ENCODE data around the gene ABLIM2. TPM values are rescaled to one million over a fixed set of nuclear protein-coding genes. Genes with fewer than 3 reads are reported as not detected.

The ABLIM2 gene
- total and polyA plus RNA-seq, 2 experiments from 2014 or later, result 4.9 to 5.8 TPM

DNA sequence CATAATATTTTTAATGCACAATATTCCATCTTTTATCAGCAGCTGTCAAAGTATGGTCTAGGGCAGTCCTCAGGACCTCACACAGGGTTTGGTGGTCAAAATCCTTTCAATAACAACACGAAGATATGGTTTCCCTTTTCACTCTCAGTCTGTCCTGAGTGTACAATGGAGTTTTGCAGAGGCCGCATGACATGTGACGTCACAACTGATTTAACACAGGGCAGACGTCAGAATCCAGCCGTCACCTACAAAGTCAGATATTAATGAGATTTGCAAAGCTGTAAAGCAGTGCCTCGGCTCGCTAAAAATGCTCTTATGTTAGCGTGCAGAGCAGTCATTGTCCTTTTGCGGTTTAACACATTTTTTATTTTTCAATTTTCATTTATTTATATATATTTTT, 12.5 kb downstream of the ABLIM2 start:
- no peaks in the 10 kb centered on the region for H3K27me3 ChIP-seq
- H3K9me3 ChIP-seq (ENCODE audit: low read depth), result no peaks in the 10 kb centered on the region
- peak overlapping the region; percentile 71 for H3K27ac ChIP-seq
- TF ChIP-seq, protein P1, sequence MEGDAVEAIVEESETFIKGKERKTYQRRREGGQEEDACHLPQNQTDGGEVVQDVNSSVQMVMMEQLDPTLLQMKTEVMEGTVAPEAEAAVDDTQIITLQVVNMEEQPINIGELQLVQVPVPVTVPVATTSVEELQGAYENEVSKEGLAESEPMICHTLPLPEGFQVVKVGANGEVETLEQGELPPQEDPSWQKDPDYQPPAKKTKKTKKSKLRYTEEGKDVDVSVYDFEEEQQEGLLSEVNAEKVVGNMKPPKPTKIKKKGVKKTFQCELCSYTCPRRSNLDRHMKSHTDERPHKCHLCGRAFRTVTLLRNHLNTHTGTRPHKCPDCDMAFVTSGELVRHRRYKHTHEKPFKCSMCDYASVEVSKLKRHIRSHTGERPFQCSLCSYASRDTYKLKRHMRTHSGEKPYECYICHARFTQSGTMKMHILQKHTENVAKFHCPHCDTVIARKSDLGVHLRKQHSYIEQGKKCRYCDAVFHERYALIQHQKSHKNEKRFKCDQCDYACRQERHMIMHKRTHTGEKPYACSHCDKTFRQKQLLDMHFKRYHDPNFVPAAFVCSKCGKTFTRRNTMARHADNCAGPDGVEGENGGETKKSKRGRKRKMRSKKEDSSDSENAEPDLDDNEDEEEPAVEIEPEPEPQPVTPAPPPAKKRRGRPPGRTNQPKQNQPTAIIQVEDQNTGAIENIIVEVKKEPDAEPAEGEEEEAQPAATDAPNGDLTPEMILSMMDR (IDR thresholded peaks at IDR 0.05; ENCODE audit: low read depth, low read length), result no peak
- H3K36me3 ChIP-seq, result no peaks in the 10 kb centered on the region
- H3K4me3 ChIP-seq, result no peak overlapping the region
- H3K4me1 ChIP-seq (ENCODE audit: low read depth), result peaks cover 19% of the 10 kb centered on the region
- DNase-seq (ENCODE audit: low read depth in 1 of 2, low spot score in 1 of 2), result no peak

DNA sequence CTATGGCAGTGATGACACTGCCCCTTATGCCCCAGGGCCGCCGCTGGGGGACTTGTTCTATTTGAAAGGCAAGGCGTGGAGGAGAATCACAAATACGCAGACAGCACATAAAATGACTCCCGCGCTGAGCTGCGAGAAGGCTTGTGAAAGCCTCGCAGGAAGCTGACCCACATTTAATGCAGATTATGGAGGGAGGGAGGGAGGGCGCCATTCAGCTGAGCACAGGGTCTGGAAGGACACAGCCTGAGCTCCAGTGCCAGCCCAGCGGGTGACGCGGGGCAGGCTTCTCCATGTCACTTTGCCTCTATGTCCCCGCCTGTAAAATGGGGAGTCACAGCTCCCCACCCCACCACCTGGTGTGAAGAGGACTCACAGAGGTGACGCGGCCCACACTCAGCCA, 14.3 kb downstream of the ABLIM2 start:
- TF ChIP-seq, protein P1 (IDR thresholded peaks at IDR 0.05; ENCODE audit: low read depth, low read length), result no peak
- H3K36me3 ChIP-seq, result no peaks in the 10 kb centered on the region
- no peak overlapping the region for H3K27ac ChIP-seq
- H3K27me3 ChIP-seq, result no peaks in the 10 kb centered on the region
- peaks cover 19% of the 10 kb centered on the region for H3K4me1 ChIP-seq (ENCODE audit: low read depth)
- peak in 1 of 2 donors; percentile 20 for DNase-seq (ENCODE audit: low read depth in 1 of 2, low spot score in 1 of 2)
- H3K9me3 ChIP-seq (ENCODE audit: low read depth), result no peaks in the 10 kb centered on the region
- no peak overlapping the region for H3K4me3 ChIP-seq

DNA sequence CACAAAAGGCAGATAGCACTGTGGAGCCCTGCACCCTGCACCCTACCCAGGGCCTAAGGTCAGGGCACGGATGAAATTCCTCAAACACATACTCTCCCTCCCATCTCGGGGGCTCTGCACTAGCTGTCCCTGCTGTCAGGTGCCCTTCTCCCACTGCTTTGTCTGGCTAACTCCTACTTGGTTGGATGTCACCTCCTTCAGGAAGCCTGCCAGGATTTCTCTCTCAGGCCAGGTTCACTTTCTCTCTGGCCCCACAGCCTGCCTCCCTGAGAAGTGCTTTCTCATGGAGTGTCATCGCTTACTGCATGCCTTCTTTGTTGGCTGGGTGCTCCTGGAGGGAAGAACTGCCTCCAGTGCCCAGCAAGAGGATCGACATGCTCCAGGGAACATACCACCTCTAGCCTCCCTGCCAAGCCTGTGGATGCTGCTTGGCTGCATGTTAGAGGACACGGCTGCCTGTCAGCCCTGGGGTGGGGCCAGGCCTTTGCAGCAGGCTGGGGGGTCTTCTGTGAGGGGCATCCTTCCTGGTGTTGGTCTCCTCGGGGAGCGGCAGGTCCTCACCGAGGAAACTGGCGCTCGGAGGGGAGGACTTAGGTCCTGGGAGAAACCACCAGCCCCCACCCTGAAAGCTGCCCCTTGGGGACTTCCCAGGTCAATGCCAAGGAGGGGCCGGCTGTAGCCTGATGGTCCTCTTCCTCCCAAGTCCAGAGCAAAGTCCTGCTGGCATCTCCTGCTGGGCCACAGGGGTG, 15.0 kb downstream of the ABLIM2 start:
- Histone ChIP-seq H3K27ac (no peak overlapping the region), H3K27me3 (no peaks in the 10 kb centered on the region), H3K9me3 (ENCODE audit: low read depth) (no peaks in the 10 kb centered on the region), H3K36me3 (no peaks in the 10 kb centered on the region), H3K4me1 (ENCODE audit: low read depth) (peaks cover 19% of the 10 kb centered on the region), H3K4me3 (no peak overlapping the region)
- TF ChIP-seq, protein P1 (IDR thresholded peaks at IDR 0.05; ENCODE audit: low read depth, low read length), result no peak
- no peak for DNase-seq (ENCODE audit: low read depth in 1 of 2, low spot score in 1 of 2)

DNA sequence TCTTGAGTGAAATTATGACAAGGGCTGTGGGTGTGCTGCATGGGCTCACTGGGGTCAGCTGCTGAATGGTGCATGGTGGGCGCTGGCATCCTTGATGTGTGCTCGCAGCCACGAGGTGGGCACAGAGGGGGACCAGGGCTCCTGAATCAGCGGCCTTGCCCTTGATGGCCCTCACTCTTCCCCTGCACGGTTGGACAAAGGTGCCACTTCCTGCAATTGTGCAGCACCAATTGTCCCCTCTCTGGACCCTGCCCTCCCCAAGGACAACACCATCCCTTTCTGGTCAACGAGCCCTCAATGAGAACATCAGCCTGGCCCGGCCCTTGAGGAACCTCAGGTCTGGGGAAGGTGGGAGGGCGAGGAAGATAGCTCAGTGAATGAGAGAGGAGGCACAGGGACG, 16.1 kb downstream of the ABLIM2 start:
- H3K4me1 ChIP-seq (ENCODE audit: low read depth), result peaks cover 19% of the 10 kb centered on the region
- DNase-seq (ENCODE audit: low read depth in 1 of 2, low spot score in 1 of 2), result no peak
- TF ChIP-seq, protein P1 (IDR thresholded peaks at IDR 0.05; ENCODE audit: low read depth, low read length), result no peak
- H3K27ac ChIP-seq, result no peak overlapping the region
- H3K36me3 ChIP-seq, result no peaks in the 10 kb centered on the region
- H3K9me3 ChIP-seq (ENCODE audit: low read depth), result no peaks in the 10 kb centered on the region
- no peaks in the 10 kb centered on the region for H3K27me3 ChIP-seq
- H3K4me3 ChIP-seq, result no peak overlapping the region

DNA sequence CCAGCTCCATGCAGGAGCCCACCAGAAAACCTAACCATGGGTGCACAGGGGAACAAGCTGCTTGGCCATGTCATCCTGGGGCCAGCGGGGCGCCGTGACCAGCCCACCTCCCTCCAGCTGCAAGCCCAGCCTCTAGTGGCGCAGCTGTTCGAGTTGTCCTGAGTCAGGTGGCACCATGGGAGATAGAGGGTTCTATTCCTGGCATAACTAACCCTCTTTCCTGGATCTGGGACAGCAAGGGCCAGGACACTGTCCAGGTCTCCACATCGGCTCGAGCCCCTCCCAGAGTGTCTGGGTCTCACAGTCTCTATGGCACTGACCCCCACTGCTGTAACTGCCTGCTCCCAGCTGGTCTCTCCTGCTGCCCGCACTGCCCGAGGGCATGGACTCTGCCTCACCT, 16.7 kb downstream of the ABLIM2 start:
- Histone ChIP-seq H3K4me1 (ENCODE audit: low read depth) (peaks cover 19% of the 10 kb centered on the region), H3K4me3 (no peak overlapping the region), H3K9me3 (ENCODE audit: low read depth) (no peaks in the 10 kb centered on the region), H3K27me3 (no peaks in the 10 kb centered on the region), H3K27ac (no peak overlapping the region), H3K36me3 (no peaks in the 10 kb centered on the region)
- TF ChIP-seq, protein P1 (IDR thresholded peaks at IDR 0.05; ENCODE audit: low read depth, low read length), result no peak
- no peak for DNase-seq (ENCODE audit: low read depth in 1 of 2, low spot score in 1 of 2)

All from cardiac muscle cell (in vitro differentiated cells and primary cell).